ENCODE results near the gene TOPAZ1.

The TOPAZ1 gene

DNA sequence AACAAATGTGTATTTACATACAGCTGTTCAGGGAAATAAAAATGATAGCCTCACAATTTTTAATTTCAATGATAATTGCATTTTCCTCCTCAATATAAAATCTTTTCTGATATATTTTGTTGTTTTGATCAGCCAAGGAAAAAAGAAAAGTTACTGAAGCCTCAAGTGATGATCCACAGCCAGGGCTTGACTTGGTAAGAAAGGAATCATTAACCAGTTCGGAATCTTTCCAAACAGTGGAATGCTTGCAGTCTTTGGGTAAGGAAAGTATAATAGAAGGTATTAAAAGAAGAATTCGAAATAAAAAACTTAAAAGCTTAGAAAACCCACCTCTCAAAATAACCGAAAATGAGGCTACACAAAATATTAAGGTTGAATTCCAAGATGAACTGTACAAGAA, 1.0 kb downstream of the TOPAZ1 start:
- no peak for DNase-seq (ENCODE audit: low read depth, low spot score)

DNA sequence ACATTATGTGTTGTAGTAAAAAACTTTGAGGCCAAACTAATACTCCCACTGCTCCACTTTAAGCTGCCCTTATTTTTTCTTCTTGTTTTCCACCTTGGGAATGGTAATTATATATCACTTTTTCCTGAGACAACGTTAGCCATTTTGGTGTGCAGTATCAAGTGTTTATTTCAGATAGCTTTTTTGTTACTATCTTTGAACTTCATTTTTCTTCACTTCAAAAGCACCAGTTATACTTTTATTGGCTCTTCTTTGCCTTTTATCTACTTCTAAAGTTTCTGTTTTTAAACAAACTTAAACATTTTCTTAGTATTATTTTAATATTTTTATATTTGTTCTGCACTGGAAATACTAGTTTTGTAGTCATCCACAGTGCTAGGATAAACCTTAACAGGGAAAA, 6.5 kb downstream of the TOPAZ1 start:
- DNase-seq (ENCODE audit: low read depth, low spot score), result no peak

DNA sequence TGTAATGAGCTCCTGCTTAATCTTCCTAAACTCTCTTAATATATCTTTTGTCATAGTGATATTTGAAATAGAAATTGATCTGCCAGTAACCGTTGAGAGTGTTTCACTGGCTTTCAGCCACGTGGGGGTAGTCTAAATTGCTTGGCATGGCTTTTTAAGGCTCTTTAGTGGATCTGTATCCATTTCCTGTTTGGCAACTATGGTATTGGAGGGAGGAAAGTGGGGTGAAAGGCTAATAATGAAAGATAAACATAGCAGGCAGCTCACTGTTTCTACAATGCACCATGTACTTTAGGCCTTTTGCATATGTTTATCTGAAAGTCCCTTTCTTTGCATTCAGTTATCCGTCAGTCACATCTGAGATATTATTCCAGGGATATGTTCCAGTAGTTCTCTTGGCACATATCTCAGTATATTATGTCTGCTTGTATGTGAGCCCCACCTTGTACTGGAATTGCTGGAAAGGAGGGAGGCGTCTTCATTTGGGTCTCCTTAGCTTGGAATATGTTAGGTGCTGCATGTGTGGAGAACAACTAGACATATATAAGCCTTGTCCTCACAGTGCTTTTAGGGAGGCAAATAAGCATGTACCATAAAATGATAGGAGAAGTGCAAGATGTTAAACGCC, 10.8 kb downstream of the TOPAZ1 start:
- DNase-seq (ENCODE audit: low read depth, low spot score), result no peak

DNA sequence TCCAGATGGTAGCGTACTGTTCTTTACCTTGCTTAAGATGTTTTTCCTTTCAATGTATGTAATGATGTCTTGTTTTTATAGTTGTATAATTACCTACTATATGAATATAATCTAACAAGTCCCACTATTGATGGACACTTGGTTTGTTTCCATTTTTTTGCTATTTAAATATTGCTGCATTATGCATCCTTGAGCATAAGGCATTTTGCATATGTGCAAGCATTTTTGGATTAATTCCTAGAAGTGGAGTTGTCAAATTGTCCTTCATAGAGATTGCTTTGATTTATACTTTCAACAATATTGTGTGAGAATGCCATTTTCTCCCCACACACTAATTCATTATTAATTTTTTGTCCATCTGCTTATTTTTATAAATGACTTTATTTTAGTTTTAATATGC, 17.7 kb downstream of the TOPAZ1 start:
- no peak for DNase-seq (ENCODE audit: low read depth, low spot score)

DNA sequence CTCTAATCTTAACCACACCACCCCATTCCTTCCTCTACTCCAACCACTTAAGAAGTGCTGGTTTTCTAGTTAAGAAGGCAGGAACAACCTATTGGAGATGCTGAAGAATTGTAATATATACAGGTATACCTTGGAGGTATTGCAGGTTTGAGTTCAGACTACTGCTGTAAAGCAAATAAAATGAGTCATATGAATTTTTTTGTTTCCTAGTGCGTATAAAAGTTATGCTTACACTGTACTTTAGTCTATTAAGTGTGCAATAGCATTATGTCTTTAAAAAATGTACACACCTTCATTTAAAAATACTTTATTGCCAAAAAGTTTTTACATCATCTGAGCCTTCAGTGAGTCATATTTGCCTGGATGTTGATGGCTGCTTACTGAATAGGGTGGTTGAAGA, 22.5 kb downstream of the TOPAZ1 start:
- DNase-seq (ENCODE audit: low read depth, low spot score), result no peak

DNA sequence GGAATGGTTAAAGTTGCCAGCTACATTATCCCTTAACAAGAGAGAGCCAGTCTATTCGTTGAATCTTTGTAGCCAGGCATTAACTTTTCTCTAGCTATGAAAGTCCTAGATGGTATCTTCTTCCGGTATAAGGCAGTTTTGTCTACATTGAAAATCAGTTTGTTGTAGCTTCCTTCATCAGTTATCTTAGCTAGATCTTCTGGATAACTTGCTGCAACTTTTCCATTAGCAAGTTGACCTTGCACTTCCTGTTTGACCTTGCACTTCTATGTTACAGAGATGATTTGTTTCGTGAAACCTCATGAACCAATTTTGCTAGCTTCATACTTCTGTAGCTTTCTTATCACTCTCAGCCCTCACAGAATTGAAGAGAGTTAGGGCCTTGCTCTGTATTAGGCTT, 24.1 kb downstream of the TOPAZ1 start:
- DNase-seq (ENCODE audit: low read depth, low spot score), result no peak

DNA sequence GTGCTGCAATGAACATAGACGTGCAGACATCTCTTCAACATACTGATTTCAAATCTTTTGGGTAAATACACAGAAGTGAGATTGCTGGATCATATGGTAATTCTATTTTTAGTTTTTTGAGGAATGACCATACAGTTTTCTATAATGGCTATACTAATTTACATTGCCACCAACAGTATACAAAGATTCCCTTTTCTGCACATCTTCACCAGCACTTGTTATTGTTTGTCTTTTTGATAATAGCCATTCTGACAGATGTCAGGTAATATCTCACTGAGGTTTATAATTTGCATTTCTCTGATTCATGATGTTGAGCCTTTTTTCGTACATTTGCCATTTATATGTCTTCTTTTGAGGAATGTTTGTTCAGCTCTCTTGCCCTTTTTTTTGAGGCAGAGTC, 30.5 kb downstream of the TOPAZ1 start:
- DNase-seq (ENCODE audit: low read depth, low spot score), result no peak

DNA sequence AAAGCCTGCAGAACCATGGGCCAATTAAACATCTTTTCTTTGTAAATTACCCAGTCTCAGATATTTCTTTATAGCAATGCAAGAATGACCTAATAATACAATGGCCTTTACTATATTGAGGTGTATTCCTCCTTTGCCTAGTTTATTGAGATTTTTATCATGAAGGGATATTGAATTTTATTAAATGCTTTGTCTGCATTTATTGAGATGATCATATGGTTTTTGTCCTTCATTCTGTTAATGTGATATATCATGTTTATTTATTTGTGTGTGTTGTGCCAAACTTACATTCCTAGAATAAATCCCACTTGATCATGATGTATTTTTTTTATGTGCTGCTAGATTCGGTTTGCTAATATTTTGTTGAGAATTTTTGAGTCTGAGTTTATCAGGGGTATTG, 36.2 kb downstream of the TOPAZ1 start:
- DNase-seq (ENCODE audit: low read depth, low spot score), result no peak

DNA sequence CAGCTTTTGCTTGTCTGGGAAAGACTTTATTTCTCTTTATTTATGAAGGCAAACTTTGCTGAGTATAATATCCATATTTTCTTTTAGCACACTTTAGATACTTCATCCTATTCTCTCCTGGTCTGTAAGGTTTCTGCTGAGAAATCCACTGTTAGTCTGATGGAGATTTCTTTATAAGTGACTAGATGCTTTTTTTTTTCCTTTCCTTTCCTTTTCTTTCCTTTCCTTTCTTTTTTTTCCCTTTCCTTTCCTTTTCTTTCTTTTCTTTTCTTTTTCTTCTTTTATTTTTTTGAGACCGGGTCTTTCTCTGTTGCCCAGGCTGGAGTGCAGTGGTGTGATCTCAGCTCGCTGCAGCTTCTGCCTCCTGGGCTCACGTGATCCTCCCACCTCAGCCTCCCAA, 38.4 kb downstream of the TOPAZ1 start:
- DNase-seq (ENCODE audit: low read depth, low spot score), result no peak

DNA sequence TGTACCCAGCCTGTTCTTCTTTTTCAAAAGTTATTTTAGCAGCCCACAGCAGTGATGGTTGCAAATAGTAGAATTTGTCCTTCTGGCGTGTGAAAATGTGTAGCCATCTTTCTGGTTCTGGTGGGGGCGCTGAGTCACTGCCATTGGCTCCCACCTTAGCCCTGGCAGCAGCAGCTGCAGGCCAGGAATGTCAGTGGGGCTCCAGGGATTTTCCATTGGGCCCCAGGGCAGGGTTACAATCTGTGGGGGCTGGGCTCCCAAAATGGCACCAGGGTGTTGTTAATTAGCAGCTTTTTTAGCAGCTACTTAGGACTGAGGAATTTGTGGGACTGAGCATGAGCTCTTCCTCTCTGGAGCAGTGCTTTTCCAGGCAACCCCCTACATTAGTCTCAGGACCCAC, 38.9 kb downstream of the TOPAZ1 start:
- DNase-seq (ENCODE audit: low read depth, low spot score), result no peak

DNA sequence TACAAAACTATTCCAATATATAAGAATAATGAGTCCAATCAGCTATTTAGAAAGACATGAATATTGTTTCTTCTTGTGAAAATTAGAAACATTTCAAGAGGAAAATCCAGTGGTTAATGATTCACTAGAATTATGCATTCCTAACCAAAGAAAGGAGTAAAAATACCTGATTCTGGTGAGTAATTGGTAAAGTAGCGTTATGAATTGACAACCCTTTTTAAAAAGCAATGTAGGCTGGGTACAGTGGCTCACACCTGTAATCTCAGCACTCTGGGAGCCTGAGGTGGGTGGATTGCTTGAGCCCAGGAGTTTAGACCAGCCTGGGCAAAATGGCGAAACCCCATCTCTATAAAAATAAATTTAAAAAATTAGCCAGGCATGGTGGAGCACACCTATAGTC, 43.3 kb downstream of the TOPAZ1 start:
- DNase-seq (ENCODE audit: low read depth, low spot score), result no peak

DNA sequence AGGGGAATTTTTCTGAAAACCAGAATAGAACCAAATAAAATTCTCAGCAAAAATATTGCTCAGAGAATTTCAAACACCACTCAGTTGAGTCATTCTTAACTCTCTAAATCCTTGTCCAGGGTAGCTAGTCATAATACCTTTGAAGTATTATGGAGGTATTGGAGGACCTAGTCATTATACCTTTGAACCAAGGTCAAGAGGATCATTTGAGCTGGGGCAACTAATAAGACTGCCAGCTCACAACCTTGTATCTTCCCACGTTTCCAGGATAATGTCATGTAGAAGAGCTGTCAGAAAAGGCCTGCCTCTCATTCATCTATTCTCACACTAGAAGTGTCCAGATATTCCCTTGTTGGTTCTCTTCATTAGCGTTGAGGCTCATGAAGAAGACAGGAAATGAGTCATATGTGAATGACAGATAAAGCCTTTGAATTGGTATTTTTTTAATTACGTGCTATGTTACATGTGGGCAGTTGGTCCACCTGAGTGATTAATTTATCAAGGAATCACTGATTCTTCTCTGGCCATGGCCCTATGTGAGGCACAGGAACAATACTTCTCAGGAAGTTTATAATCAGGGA, 48.3 kb downstream of the TOPAZ1 start:
- DNase-seq (ENCODE audit: low read depth, low spot score), result no peak

DNA sequence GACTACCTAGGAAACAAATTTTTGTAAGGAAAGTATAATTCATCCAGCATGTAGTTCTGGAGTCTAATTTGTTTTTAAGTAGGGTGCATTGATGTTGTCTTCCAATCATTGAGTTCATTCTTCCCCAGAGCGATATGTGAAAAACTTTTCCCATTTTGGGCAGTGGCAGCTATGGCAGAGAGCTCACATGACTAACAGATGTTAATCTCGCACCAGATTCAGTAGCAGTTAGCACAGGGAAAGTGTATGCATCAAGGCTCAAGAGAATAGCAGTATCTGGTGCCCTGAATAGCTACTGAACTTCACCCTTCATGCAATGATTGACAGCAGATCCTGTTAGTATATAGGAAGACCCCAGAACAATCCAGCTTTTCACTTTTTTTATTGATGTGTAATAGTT, 50.6 kb downstream of the TOPAZ1 start:
- no peak for DNase-seq (ENCODE audit: low read depth, low spot score)

DNA sequence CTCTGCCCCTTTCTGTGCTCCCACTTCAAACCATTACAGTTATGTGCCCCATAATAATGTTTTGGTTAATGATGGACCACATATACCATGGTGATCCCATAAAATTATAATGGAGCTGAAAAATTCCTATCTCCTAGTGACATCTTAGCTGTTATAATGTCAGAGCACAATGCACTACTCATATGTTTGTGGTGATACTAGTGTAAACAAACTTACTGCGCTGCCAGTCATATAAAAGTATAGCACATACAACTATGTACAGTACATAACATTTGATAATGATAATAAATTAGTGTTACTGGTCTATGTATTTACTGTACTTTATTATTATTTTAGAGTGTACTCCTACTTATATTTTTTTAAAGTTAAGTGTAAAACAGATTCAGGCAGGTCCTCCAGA, 51.3 kb downstream of the TOPAZ1 start:
- no peak for DNase-seq (ENCODE audit: low read depth, low spot score)

DNA sequence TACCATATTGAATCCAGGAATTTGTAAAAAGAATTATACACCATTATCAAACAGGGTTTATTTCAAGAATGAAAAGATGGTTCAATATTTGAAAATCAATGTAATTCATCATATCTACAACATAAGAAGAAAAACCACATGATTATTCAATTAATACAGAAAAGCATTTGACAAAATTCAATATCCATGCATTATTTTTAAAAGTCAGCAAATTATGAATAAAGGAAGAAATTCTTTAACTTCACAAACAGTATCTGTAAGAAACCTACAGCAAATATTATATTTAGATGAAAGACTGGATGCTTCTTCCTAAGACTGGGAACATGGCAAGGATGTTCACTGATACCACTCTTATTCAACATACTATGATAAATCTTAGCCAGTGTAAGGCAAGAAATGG, 55.6 kb downstream of the TOPAZ1 start:
- DNase-seq (ENCODE audit: low read depth, low spot score), result no peak

DNA sequence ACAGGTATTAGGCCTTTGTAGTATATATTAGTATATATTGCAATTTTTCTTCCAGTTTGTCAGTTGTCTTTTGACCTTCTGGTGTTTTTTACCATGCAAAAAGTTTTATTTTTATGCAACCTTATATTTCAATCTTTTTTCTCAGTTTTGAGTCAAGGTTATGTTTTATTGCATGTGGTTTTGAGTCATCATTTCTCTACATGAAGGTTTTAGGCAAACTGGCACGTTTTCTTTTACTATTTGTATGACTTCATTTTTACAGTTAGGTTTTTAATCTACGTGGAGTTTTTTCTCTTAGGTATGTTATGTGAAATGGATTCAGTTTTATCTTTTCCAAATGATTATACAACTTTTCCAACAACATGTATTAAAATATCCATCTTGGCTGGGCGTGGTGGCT, 60.1 kb downstream of the TOPAZ1 start:
- DNase-seq (ENCODE audit: low read depth, low spot score), result no peak

DNA sequence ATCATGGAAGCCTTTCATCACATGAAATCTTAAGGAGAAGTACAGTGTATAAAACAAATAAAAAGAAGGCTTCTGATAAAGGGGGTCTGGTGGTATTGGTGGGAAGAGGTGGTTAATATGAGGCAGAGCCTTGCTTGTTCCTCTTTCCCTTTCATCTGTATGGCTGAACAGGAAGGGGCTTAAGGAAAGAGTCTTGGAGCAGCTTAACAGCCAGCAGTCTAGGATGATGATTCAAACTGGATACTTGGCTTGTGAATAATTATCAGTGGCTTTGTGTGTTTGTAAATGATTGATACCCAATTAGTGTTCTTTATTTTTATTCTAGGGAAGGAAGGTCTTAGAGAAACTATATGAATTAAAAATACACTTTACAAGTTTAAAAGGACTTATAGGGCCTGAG, 67.8 kb downstream of the TOPAZ1 start:
- DNase-seq (ENCODE audit: low read depth, low spot score), result no peak

DNA sequence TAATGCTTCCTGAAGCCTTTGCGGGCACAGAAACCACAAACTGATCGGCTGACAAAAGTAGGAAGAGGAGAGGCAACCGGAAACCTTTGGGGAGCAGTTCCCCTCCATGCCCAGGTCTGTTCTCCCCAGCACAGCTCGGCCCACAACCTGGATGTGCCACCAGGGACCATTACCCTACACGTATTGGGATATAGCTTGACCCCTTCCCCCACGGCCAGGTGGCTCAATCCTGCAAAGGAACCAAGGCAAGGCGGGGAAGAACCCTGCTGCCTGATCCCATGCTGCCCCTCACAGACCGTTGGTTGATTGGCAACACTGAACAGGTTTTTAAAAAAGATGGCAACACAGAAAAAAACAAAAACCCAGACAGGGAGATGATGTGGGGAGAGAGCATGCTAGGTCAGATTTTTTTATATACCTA, 77.2 kb downstream of the TOPAZ1 start:
- DNase-seq (ENCODE audit: low read depth, low spot score), result no peak

DNA sequence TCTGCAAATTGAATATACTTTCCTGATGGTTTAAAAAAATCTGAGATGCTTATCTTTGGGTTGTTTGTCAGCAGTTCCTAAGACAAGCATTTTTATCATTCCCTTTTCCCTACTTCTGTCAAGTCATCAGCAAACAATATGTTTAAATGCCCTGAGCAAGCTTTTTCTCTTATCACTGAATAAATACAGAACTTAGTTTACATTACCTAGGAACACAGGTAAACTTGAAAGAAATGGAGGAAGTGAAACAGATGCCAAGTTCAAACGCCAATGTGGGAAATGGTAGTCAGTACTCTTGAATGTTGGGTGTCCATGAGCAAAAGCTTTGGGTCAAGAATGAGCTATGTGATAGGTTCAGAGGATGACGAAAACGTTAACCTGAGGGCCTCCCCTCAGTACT, 79.6 kb downstream of the TOPAZ1 start:
- no peak for DNase-seq (ENCODE audit: low read depth, low spot score)

DNA sequence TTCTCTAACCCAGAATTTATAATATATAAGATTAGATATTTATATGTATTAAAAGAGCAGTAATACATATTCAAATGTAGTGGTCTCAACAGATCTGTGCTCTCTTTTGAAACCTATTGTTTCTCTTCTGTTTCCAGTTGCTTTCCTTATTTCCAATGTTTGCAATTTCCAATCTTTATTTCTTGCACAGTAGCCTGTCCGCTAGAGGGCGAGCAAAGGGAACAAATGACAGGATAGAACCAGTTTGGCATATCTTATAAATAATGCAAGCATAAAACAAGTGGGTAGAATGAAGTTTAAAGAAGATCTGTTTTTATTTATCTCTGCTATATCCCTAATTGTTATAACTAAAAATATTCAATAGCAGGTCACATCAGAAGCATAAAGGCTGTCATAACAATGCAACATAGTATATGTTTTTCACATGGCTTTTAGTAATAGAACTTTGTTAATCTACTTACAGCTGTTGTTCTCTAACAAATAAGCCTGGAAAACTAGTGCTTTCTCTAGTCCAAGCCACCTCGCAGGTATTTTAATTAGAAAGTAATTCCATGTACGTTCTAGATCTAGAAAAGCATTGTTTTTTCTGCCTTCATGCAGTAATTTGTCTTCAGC, 81.8 kb downstream of the TOPAZ1 start:
- no peak for DNase-seq (ENCODE audit: low read depth, low spot score)

DNA sequence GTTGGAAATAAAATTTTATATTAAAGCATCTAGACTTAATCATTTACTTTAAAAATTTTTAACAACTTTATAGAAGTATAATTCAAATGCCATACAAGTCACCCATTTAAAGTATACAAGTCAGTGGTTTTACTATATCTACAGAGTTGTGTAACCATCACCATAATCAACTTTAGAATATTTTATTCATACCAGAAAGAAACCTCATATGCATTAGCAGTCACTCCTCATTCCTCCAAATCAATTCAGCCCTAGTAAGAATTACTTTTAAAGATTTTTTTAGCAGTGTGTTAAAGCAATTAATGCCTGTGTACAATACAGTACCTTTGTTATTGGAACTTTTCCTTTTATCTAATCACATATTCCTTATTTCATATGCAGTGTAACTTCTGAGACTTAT, 82.9 kb downstream of the TOPAZ1 start:
- DNase-seq (ENCODE audit: low read depth, low spot score), result no peak

DNA sequence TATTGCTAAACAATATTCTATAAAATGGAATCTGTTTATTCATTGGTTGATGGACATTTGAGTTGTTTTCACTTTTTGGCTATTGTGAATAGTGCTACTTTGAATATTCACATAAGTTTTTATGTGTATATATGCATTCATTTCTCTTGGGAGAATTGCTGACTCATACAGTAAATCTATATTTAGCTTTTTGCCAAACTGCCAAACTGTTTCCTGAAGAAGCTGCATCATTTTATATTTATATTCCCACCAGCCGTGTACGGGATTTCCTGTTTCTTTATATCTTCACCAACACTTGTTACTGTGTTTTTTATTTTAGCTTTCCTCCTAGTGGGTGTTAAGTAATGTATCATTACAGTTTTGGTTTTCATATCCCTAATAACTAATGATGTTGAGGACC, 84.3 kb downstream of the TOPAZ1 start:
- no peak for DNase-seq (ENCODE audit: low read depth, low spot score)

DNA sequence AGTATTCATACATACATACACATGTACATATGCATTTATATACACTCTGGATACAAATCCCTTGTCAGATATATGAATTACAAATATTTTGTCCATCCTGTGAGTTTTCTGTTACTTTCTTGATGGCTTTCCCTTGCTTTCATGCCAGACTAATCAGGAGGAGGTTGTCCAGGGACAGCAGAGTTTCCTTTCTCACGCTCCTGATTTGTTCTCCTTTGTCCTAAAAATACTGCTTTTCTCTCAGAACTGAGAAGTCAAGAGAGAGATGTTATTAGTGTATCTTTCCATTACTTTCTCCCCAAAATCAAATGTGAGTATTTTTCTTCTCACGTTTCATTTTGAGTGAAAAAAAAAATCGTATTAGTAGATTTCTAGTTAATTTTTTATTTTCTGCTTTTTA, 84.8 kb downstream of the TOPAZ1 start:
- DNase-seq (ENCODE audit: low read depth, low spot score), result no peak

DNA sequence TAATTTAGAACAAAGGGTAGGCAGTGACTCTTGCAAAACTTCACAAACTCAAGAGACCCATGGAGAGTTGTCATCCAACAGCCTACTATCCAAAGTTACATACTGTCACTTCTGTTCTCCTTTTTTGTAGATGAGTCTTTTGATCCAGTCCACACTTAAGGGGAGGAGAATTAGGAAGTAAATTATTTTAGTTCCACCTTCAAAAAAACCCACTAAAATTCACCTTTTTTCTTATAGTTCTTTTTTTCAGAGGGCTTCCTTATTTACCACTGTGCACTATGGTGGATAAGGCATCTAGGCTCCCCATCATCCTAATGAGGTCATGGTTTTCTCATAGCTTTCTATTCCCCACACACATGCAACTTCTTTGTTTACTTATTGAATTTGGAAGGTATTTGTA, 88.3 kb downstream of the TOPAZ1 start:
- DNase-seq (ENCODE audit: low read depth, low spot score), result no peak
